GM23248 (cell line): ENCODE data around the gene STK32B. TPM values are rescaled to one million over a fixed set of nuclear protein-coding genes. Genes with fewer than 3 reads are reported as not detected.

ENCODE experiments used
- DNase-seq: peaks from one replicate; pipeline ENCODE4 v3.0.0-alpha.2; 2015
- H2AFZ ChIP-seq: fragments of 200-600 bp; sonication (generic); 2 replicates; pipeline ENCODE4 v1.6.1; 2016; ENCODE audit warnings: antibody characterized with exemption
- H3F3A ChIP-seq: fragments of 200-600 bp; sonication (generic); 2 replicates; pipeline ENCODE4 v1.6.1; 2016; ENCODE audit warnings: mild to moderate bottlenecking, antibody characterized with exemption, mixed run types; ENCODE audit not compliant: insufficient read depth
- H3K27ac ChIP-seq: fragments of 200-600 bp; sonication (generic); 2 replicates; pipeline ENCODE4 v1.5.1; 2016; ENCODE audit warnings: mild to moderate bottlenecking
- H3K27me3 ChIP-seq: fragments of 200-600 bp; sonication (generic); replicated peaks from 2 replicates; pipeline ENCODE4 v1.6.1; 2016; ENCODE audit warnings: mild to moderate bottlenecking; ENCODE audit not compliant: insufficient read depth
- H3K36me3 ChIP-seq: fragments of 200-600 bp; sonication (generic); 2 replicates; pipeline ENCODE4 v1.6.1; 2016; ENCODE audit warnings: low read depth, mild to moderate bottlenecking
- H3K4me1 ChIP-seq: fragments of 200-600 bp; sonication (generic); 2 replicates; pipeline ENCODE4 v1.6.1; 2016; ENCODE audit warnings: mild to moderate bottlenecking; ENCODE audit not compliant: insufficient read depth
- H3K4me2 ChIP-seq: fragments of 200-600 bp; sonication (generic); one replicate; pipeline ENCODE4 v1.6.1; 2016; ENCODE audit warnings: mild to moderate bottlenecking; ENCODE audit not compliant: unreplicated experiment
- H3K4me3 ChIP-seq: fragments of 200-600 bp; sonication (generic); 2 replicates; pipeline ENCODE4 v1.5.1; 2016; ENCODE audit warnings: mild to moderate bottlenecking
- H3K79me2 ChIP-seq: fragments of 200-600 bp; sonication (generic); 2 replicates; pipeline ENCODE4 v1.6.1; 2016; ENCODE audit warnings: mild to moderate bottlenecking; ENCODE audit not compliant: insufficient read depth
- H3K9ac ChIP-seq: fragments of 200-600 bp; sonication (generic); 2 replicates; pipeline ENCODE4 v1.6.1; 2016; ENCODE audit warnings: mild to moderate bottlenecking
- H3K9me2 ChIP-seq: fragments of 200-600 bp; sonication (generic); 2 replicates; pipeline ENCODE4 v1.6.1; 2016; ENCODE audit warnings: mixed run types, mild to moderate bottlenecking, moderate library complexity; ENCODE audit not compliant: insufficient read depth
- H3K9me3 ChIP-seq: fragments of 200-600 bp; sonication (generic); one replicate; pipeline ENCODE4 v1.6.1; 2017; ENCODE audit warnings: low read depth
- H4K20me1 ChIP-seq: fragments of 200-600 bp; sonication (generic); 2 replicates; pipeline ENCODE4 v1.6.0; 2016; ENCODE audit not compliant: insufficient read depth
- EZH2 ChIP-seq: fragments of 200-600 bp; sonication (generic); IDR thresholded peaks from 2 replicates; pipeline ENCODE4 v1.6.1; 2018; ENCODE audit warnings: antibody characterized with exemption, mild to moderate bottlenecking; ENCODE audit not compliant: insufficient read depth, poor library complexity, severe bottlenecking
- EZH2phosphoT487 ChIP-seq: fragments of 200-600 bp; sonication (generic); IDR thresholded peaks from 2 replicates; pipeline ENCODE4 v1.6.1; 2018; ENCODE audit warnings: antibody characterized with exemption, moderate library complexity, mild to moderate bottlenecking, low read depth; ENCODE audit not compliant: insufficient read depth
- whole genome bisulfite sequencing, 2 experiments: methylation state at CpG; one replicate each; pipeline ENCODE4 v1.1.6; 2015 to 2017; ENCODE audit warnings: low lambda C conversion rate in 2 of 2, low coverage in 1 of 2; ENCODE audit errors: missing lambda C conversion rate in 2 of 2; 5-methylcytosine and 5-hydroxymethylcytosine counted together
- in situ Hi-C: fragments of 300-500 bp; cut with MboI; formaldehyde crosslinking; loops from 2 replicates; pipeline ENCODE4 v1.15.0; 2020
- polyA plus RNA-seq: library from polyadenylated mRNA; unstranded; fragments of >200 nt; fragmentation: Nextera tagmentation; extraction: Ambion mirVana; gene quantifications from 2 replicates; pipeline ENCODE4 v1.2.1, GENCODE V29; 2016
- total RNA-seq: library from RNA; depleted of rRNA; stranded (reverse); fragments of >200 nt; shearing (Covaris generic); gene quantifications from 2 replicates; pipeline ENCODE4 v1.2.3, GENCODE V29; 2014

The STK32B gene
- total and polyA plus RNA-seq, 2 experiments from 2014 or later = 4.9 to 6.1 TPM

DNA sequence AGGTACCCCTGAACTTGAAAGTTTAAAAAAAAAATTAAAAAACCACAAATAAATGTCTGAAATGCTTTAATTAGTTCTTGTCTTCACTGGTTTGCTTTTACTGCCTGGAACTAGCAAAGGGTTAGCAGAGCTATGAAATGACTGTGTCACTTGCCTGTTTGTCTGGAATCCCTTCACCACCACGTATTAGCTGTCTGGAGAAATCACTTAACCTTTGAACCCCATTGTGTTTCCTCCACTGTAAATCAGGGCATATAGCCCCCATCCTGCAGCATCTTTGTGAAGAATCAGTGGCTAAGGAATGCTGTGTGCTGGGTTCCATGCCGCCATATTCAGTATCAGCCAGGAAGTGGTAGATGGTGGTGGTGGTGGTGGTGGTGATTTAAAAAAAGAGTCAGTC, 38.3 kb upstream of the STK32B start:
- Histone ChIP-seq H3K4me2 (no peak overlapping the region), H3K27ac (no peak overlapping the region), H3K4me1 (no peaks in the 10 kb centered on the region), H3K79me2 (no peaks in the 10 kb centered on the region), H3K4me3 (no peak overlapping the region), H3F3A (no peaks in the 10 kb centered on the region), H3K9ac (no peak overlapping the region), H3K27me3 (peaks cover 54% of the 10 kb centered on the region), H4K20me1 (no peaks in the 10 kb centered on the region), H3K36me3 (no peaks in the 10 kb centered on the region), H3K9me3 (no peaks in the 10 kb centered on the region), H3K9me2 (no peaks in the 10 kb centered on the region), H2AFZ (no peak overlapping the region)
- in situ Hi-C loops = no loop called here
- no peak for TF ChIP-seq EZH2
- no peak for TF ChIP-seq EZH2phosphoT487
- no peak for DNase-seq
- 49 to 62% methylated on average over 2 of the region's 2 CpGs for WGBS, 2 experiments

DNA sequence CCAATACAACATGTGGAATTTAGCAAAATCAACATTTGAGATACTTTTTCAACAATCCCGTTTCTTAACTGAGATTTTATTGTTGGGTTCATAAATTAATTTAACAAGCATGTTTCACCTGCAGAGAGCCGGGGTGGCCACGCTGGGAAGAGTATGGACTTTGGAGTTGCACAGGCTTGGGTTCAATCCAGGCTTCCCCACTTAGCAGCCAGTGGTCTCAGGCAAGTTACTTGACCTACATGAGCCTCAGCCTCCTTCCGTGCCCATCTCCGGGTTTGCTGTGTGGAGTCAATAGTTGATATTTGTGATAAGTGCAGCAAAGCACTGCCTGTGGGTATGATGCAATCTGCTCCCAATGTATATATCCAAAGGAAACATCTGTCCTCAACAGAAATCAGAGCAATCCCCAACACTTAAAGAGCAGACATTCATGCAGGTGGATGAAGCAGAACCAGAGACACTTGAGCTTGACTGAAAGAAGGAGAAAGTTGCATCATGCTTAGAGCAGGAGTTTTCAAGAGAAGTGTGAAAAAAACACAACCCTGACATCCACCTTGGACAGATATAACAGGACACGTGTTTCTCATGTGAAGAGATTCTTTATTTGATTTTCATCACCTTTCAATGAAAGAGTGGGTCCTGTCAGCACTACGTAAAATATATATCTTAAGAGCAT, 37.1 kb upstream of the STK32B start:
- TF ChIP-seq EZH2 (no peak), EZH2phosphoT487 (no peak)
- Histone ChIP-seq H3K27me3 (peaks cover 62% of the 10 kb centered on the region), H3K9ac (no peak overlapping the region), H3K4me3 (no peak overlapping the region), H3K4me2 (no peak overlapping the region), H3F3A (no peaks in the 10 kb centered on the region), H3K4me1 (no peaks in the 10 kb centered on the region), H3K36me3 (no peaks in the 10 kb centered on the region), H3K9me3 (no peaks in the 10 kb centered on the region), H4K20me1 (no peaks in the 10 kb centered on the region), H3K27ac (no peak overlapping the region), H3K79me2 (no peaks in the 10 kb centered on the region), H2AFZ (no peak overlapping the region), H3K9me2 (no peaks in the 10 kb centered on the region)
- WGBS, 2 experiments = 34 to 36% methylated on average over 7 of the region's 7 CpGs
- DNase-seq = no peak
- in situ Hi-C loops = no loop called here

DNA sequence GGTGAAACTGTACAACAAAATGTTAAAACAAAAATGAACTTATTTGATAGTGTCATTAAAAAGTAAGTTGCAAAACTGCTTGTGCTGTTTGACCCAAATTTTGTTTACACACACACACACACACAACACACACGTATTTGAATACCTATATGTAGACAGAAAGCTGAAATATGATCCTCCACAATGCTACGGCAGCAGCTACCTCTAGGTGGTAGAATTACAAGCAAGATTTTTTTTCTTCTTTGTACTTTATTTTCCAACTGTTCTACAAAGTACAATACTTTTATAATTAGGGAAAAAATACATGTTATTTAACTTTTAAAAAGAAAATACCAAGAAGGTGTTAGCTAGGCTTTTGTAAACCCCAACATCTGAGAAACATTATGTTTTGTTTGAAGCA, 33.2 kb upstream of the STK32B start:
- no peak for DNase-seq
- H4K20me1 ChIP-seq = no peaks in the 10 kb centered on the region
- no peaks in the 10 kb centered on the region for H3K36me3 ChIP-seq
- no peaks in the 10 kb centered on the region for H3K9me3 ChIP-seq
- H3K4me2 ChIP-seq = no peak overlapping the region
- no peak overlapping the region for H3K4me3 ChIP-seq
- H3K27ac ChIP-seq = no peak overlapping the region
- in situ Hi-C loops = no loop called here
- H2AFZ ChIP-seq = no peak overlapping the region
- peaks cover 45% of the 10 kb centered on the region for H3K27me3 ChIP-seq
- no peaks in the 10 kb centered on the region for H3K9me2 ChIP-seq
- no peaks in the 10 kb centered on the region for H3K4me1 ChIP-seq
- WGBS, 2 experiments = 15 to 21% methylated on average over 2 of the region's 2 CpGs
- no peak overlapping the region for H3K9ac ChIP-seq
- TF ChIP-seq EZH2phosphoT487 (no peak), EZH2 (no peak)
- no peaks in the 10 kb centered on the region for H3F3A ChIP-seq
- no peaks in the 10 kb centered on the region for H3K79me2 ChIP-seq

DNA sequence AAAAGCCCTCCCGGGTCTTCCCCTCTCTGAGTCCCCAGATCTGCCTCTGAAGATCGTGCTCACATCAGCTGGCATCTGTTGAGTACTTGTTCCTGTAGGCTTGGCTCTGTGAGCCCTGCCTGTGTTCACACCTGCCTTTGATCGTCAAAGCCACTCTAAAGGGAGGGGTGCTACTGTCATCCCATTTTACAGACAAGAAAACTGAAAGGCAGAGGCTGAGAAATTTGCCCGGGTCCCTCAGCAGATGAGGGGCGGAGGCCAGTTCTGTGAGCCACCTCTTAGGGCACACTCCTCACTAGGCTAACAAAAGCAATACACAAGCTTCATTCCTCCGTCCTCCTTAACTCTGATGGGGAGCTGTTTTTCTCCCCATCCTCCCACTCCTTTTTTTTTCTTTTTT, 32.7 kb upstream of the STK32B start:
- peaks cover 43% of the 10 kb centered on the region for H3K27me3 ChIP-seq
- H3K4me3 ChIP-seq = no peak overlapping the region
- H3K79me2 ChIP-seq = no peaks in the 10 kb centered on the region
- H3K9me2 ChIP-seq = no peaks in the 10 kb centered on the region
- TF ChIP-seq EZH2phosphoT487 = no peak
- no peak for TF ChIP-seq EZH2
- H2AFZ ChIP-seq = no peak overlapping the region
- WGBS, 2 experiments = 43 to 44% methylated on average over 6 of the region's 6 CpGs
- no peaks in the 10 kb centered on the region for H3K36me3 ChIP-seq
- in situ Hi-C loops = no loop called here
- H3K9me3 ChIP-seq = no peaks in the 10 kb centered on the region
- H3K9ac ChIP-seq = no peak overlapping the region
- H3K27ac ChIP-seq = no peak overlapping the region
- no peak overlapping the region for H3K4me2 ChIP-seq
- DNase-seq = no peak
- H3K4me1 ChIP-seq = no peaks in the 10 kb centered on the region
- H4K20me1 ChIP-seq = no peaks in the 10 kb centered on the region
- H3F3A ChIP-seq = no peaks in the 10 kb centered on the region
